Spleen (tissue), 11 donors: Measurements from ENCODE around the gene PDZD11. TPM values are rescaled to one million over a fixed set of nuclear protein-coding genes. Genes with fewer than 3 reads are reported as not detected.
A peak's percentile ranks its signal among the peaks of the same experiment; 100 is the strongest.

Experiments
- DNase-seq: peaks from one replicate; pipeline ENCODE4 v3.0.0-alpha.2; 2020
- H3K27ac ChIP-seq, 8 donors: fragments of 200-600 bp; sonication (generic) in 7 of 8; 1 replicate in 4 of 8; 2 replicates in 4 of 8; pipeline versions ENCODE4 v1.5.0 to v1.8.0; 2016 to 2021; ENCODE audit warnings: inconsistent platforms in 4 of 8, mild to moderate bottlenecking in 4 of 8, moderate library complexity in 1 of 8
- H3K27me3 ChIP-seq, 7 donors: fragments of 200-600 bp; sonication (generic) in 6 of 7; replicated peaks in 1 of 7; 1 replicate in 4 of 7; 2 replicates in 3 of 7; pipeline versions ENCODE4 v1.5.0 to v1.8.0; 2016 to 2021; ENCODE audit warnings: inconsistent platforms in 3 of 7, mild to moderate bottlenecking in 1 of 7
- H3K36me3 ChIP-seq, 6 donors: fragments of 200-600 bp; sonication (generic) in 5 of 6; 1 replicate in 4 of 6; 2 replicates in 2 of 6; pipeline versions ENCODE4 v1.5.0 to v1.8.0; 2016 to 2021; ENCODE audit warnings: inconsistent platforms in 2 of 6
- H3K4me1 ChIP-seq, 6 donors: fragments of 200-600 bp; sonication (generic) in 5 of 6; 1 replicate in 3 of 6; 2 replicates in 3 of 6; pipeline versions ENCODE4 v1.5.0 to v1.8.0; 2016 to 2021; ENCODE audit warnings: inconsistent platforms in 3 of 6
- H3K4me3 ChIP-seq, 8 donors: fragments of 200-600 bp; sonication (generic) in 7 of 8; 1 replicate in 4 of 8; 2 replicates in 4 of 8; pipeline versions ENCODE4 v1.5.0 to v1.8.0; 2016 to 2021; ENCODE audit warnings: inconsistent platforms in 4 of 8, mild to moderate bottlenecking in 4 of 8, moderate library complexity in 2 of 8
- H3K9me3 ChIP-seq, 8 donors: fragments of 200-600 bp; sonication (generic) in 7 of 8; 1 replicate in 4 of 8; 2 replicates in 4 of 8; pipeline versions ENCODE4 v1.5.0 to v1.8.0; 2016 to 2021; ENCODE audit warnings: inconsistent platforms in 4 of 8
- POLR2A ChIP-seq, 3 donors: fragments of 450-650 bp; IDR thresholded peaks; one replicate each; pipeline ENCODE4 v1.5.1; 2017; ENCODE audit warnings: antibody characterized with exemption in 3 of 3, mild to moderate bottlenecking in 1 of 3
- POLR2AphosphoS5 ChIP-seq, 3 donors: sonication (generic); formaldehyde crosslinking; IDR thresholded peaks; one replicate each; pipeline ENCODE4 v1.5.1; 2017; ENCODE audit warnings: antibody characterized with exemption in 3 of 3
- WGBS, 5 donors: extraction: QIAGEN DNeasy Blood & Tissue Kit in 3 of 5; methylation state at CpG; one replicate each; pipeline versions ENCODE4 v1.1.5 to v1.1.7; 2013 to 2018; 5-methylcytosine and 5-hydroxymethylcytosine counted together
- intact Hi-C: fragments of 100-400 bp; cut with DNase I; formaldehyde crosslinking; loops from one replicate; pipeline ENCODE4 v1.15.0; 2023; ENCODE audit warnings: low total_unique reads
- polyA plus RNA-seq, 3 donors: library from polyadenylated mRNA; stranded (reverse); fragments of 200-250 nt; gene quantifications; one replicate each; pipeline ENCODE4 v1.2.1, GENCODE V29; 2013
- total RNA-seq, 7 donors: library from RNA; depleted of rRNA in 3 of 7; stranded (reverse); fragments of >200 nt in 3 of 7; fragmentation: NEBNext Ultra II Directional in 4 of 7; extraction: Animal tissue kit (Norgen Biotek cat#: 25700) in 4 of 7; gene quantifications; one replicate each; pipeline versions ENCODE4 v1.1.0 to v1.2.1, GENCODE V29; 2016 to 2021
- TF ChIP-seq, protein P1 (sequence below), 11 experiments: fragments of 200-600 bp in 7 of 11; fragments of 450-650 bp in 4 of 11; sonication (generic) in 4 of 11; IDR thresholded peaks in 8 of 11; conservative IDR thresholded peaks in 3 of 11; 1 replicate in 7 of 11; 2 replicates in 4 of 11; pipeline versions ENCODE4 v1.4.0 to v1.8.0; 2016 to 2021; ENCODE audit warnings: antibody characterized with exemption in 11 of 11, inconsistent platforms in 4 of 11, mild to moderate bottlenecking in 1 of 11
- donor health status: healthy with polysubstance abuse.
- donor health status: DM: no; HTN: no; CAD: no; lungs with moderate emphysema.
- donor health status: DM: no; HTN: no; CAD: no.
- donor health status: Bipolar disorder and iron deficiency.
- donor health status: healthy.
- donor health status: DM: no; HTN: no; CAD: no.
- donor health status: DM: yes; HTN: yes; CAD: no.

PDZD11 gene
- total and polyA plus RNA-seq, 10 donors, result 20.0 to 44.5 (median 25.3) TPM

DNA sequence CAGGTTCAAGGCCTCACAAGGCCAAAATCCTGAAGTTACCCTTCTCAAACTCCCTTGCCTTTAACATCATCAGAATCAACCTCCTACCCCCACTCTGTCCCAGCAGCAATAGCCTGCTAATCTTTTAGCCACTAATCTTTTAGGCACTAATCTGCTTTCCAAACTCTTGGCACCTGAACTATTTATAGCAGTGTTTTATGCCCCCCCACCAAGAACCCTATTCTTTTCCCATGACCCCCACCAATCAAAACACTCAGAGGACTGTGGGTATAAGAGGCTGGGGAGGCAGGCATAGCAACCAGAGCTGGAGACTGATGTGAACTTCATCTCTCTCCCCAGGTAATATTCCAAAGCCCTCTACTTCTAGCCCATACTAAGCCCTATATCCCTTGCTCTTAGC is 21.7 kb downstream of the PDZD11 start, which contains the start of gene ARR3:
Gene ARR3, plus strand, starts transcription at position 301 of the 400 bp plus-strand sequence. CDS start 1,052 bp downstream, outside the sequence.
- Histone ChIP-seq H3K4me1 (no peaks in the 10 kb centered on the region), H3K4me3 (no peak within 1 kb of the TSS), H3K9me3 (no peaks in the 10 kb centered on the region), H3K36me3 (no peaks in the 10 kb centered on the region), H3K27ac (no peak within 1 kb of the TSS), H3K27me3 (no peaks in the 10 kb centered on the region)
- no peak for DNase-seq
- TF ChIP-seq POLR2AphosphoS5 (IDR thresholded peaks at IDR 0.05) (no peak), POLR2A (IDR thresholded peaks at IDR 0.05) (no peak)
- TF ChIP-seq, protein P1, sequence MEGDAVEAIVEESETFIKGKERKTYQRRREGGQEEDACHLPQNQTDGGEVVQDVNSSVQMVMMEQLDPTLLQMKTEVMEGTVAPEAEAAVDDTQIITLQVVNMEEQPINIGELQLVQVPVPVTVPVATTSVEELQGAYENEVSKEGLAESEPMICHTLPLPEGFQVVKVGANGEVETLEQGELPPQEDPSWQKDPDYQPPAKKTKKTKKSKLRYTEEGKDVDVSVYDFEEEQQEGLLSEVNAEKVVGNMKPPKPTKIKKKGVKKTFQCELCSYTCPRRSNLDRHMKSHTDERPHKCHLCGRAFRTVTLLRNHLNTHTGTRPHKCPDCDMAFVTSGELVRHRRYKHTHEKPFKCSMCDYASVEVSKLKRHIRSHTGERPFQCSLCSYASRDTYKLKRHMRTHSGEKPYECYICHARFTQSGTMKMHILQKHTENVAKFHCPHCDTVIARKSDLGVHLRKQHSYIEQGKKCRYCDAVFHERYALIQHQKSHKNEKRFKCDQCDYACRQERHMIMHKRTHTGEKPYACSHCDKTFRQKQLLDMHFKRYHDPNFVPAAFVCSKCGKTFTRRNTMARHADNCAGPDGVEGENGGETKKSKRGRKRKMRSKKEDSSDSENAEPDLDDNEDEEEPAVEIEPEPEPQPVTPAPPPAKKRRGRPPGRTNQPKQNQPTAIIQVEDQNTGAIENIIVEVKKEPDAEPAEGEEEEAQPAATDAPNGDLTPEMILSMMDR (IDR thresholded peaks at IDR 0.05 in 8 of 11, conservative IDR thresholded peaks at IDR 0.05 in 3 of 11), result no peak
- intact Hi-C loops, result no loop called here

DNA sequence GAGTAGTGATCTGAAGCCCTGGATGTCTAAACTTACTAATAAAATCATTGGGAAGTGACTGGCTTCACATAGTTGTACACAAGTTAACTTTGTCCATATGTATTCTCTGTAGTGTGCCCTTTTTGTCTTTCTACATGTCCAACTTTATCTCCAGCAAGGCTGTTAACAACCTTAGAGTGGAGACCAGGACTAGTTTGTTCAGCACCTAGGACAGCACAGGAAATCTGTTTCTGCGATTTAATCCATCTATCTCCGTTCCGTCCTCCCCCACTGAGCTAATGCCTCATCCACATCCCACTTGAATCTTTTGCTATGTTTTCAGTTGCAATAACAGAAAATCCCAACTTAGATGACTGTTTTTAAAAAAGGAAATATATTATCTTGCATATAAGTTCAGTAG is 24.9 kb downstream of the PDZD11 start:
- Histone ChIP-seq H3K4me3 (no peak overlapping the region), H3K9me3 (no peaks in the 10 kb centered on the region), H3K36me3 (no peaks in the 10 kb centered on the region), H3K27me3 (no peaks in the 10 kb centered on the region), H3K4me1 (no peaks in the 10 kb centered on the region), H3K27ac (no peak overlapping the region)
- DNase-seq, result no peak
- intact Hi-C loops, result no loop called here
- TF ChIP-seq, protein P1 (IDR thresholded peaks at IDR 0.05 in 8 of 11, conservative IDR thresholded peaks at IDR 0.05 in 3 of 11), result no peak
- no peak for TF ChIP-seq POLR2AphosphoS5 (IDR thresholded peaks at IDR 0.05)
- no peak for TF ChIP-seq POLR2A (IDR thresholded peaks at IDR 0.05)
- 66 to 82% (median 67%) methylated on average over 3 of the region's 3 CpGs for WGBS, 5 donors

DNA sequence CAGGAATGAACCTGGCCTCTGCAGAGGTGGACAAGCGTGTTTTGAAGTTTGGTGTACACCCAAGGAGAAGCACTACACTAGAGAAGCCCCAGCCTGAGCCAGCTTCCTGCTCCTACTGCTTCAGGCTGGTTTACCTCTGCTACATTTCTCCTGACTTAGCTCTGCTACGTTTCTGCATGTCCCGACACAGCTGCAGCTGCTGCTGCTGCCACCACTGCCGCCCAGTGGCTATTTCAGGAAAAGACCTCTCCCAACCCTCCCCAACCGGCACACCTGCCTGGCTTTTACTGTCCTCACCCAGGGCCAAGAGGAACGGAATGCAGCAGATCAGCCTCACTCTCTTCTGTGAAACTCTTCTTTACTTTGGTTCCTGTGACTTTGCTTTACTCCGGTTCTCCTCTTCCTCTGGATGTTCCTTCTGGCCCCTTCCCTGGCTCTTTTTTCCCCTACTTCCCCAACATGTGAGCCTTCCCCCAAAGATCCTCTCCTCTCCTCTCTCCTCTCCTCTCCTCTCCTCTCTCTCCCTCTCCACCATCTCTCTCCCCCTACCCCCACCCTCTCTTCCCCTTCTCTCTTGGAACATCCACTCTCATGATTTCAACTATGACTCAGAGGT is 26.7 kb downstream of the PDZD11 start:
- intact Hi-C loops, result no loop called here
- no peak for TF ChIP-seq POLR2AphosphoS5 (IDR thresholded peaks at IDR 0.05)
- TF ChIP-seq, protein P1 (IDR thresholded peaks at IDR 0.05 in 8 of 11, conservative IDR thresholded peaks at IDR 0.05 in 3 of 11), result peak in 3 of 11 experiments; percentile 14 to 30 (median 27)
- Histone ChIP-seq H3K27me3 (no peaks in the 10 kb centered on the region), H3K4me3 (no peak overlapping the region), H3K27ac (no peak overlapping the region), H3K36me3 (no peaks in the 10 kb centered on the region), H3K9me3 (no peaks in the 10 kb centered on the region), H3K4me1 (no peaks in the 10 kb centered on the region)
- 25 to 51% (median 30%) methylated on average over 6 to 7 of the region's 7 CpGs for WGBS, 5 donors
- no peak for DNase-seq

DNA sequence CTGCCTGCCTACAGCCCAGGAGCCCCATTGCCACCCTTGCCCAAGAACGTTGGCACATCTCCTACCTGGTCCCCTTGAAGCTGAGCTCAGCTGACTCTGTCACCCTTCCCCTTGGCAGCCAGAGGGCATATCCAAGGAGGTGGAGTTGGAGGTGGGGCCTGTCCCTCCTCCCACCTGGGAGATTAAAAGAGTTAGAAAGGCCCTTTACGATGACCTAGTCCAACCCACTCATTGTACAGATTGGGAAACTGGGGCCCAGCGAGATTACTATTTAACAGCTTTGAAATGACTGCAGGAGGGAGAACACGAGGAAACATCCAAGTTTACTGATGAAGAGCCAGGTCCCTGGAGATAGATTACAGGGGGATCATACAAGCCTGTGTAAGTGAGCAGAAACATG is 29.6 kb downstream of the PDZD11 start, which contains the start of gene P2RY4:
Gene P2RY4, minus strand, starts transcription at position 101 of the 400 bp plus-strand sequence. CDS start 580 bp downstream, outside the sequence.
- no peak within 1 kb of the TSS for H3K27ac ChIP-seq
- H3K4me3 ChIP-seq, result no peak within 1 kb of the TSS
- TF ChIP-seq POLR2A (IDR thresholded peaks at IDR 0.05) (no peak), POLR2AphosphoS5 (IDR thresholded peaks at IDR 0.05) (no peak)
- TF ChIP-seq, protein P1 (IDR thresholded peaks at IDR 0.05 in 8 of 11, conservative IDR thresholded peaks at IDR 0.05 in 3 of 11), result no peak
- no peak for DNase-seq
- no peaks in the 10 kb centered on the region for H3K4me1 ChIP-seq
- intact Hi-C loops, result no loop called here
- no peaks in the 10 kb centered on the region for H3K36me3 ChIP-seq
- H3K9me3 ChIP-seq, result no peaks in the 10 kb centered on the region
- 65 to 93% (median 86%) methylated on average over 3 to 4 of the region's 4 CpGs for whole genome bisulfite sequencing, 5 donors
- no peaks in the 10 kb centered on the region for H3K27me3 ChIP-seq
